ENCODE results near the gene HMOX2.

HMOX2 gene

GRCh38 chr16:4465977-4466779, 10.0 kb upstream of the HMOX2 start:
- DNase-seq (ENCODE audit: low spot score), result no peak

- DNase-seq (ENCODE audit: low spot score), result no peak
These were observed 8.3 kb upstream of the HMOX2 start for GRCh38 chr16:4467916-4468315.

- DNase-seq (ENCODE audit: low spot score), result no peak
These were observed 7.2 kb upstream of the HMOX2 start for GRCh38 chr16:4468972-4469371.

GRCh38 chr16:4471869-4472268, 4.3 kb upstream of the HMOX2 start:
- DNase-seq (ENCODE audit: low spot score), result no peak

GRCh38 chr16:4472880-4473279, 3.3 kb upstream of the HMOX2 start:
- DNase-seq (ENCODE audit: low spot score), result no peak

GRCh38 chr16:4474192-4474961, 1.8 kb upstream of the HMOX2 start, which contains the start of gene NMRAL1:
NMRAL1 (minus strand) TSS chr16:4474625; CDS start chr16:4474132, 493 bp downstream.
- peak; percentile 70 for DNase-seq (ENCODE audit: low spot score)

- DNase-seq (ENCODE audit: low spot score), result peak; percentile 53
These were observed 1.8 kb downstream of the HMOX2 start for GRCh38 chr16:4477966-4478365.

GRCh38 chr16:4481526-4481925, 5.3 kb downstream of the HMOX2 start:
- DNase-seq (ENCODE audit: low spot score), result no peak

- DNase-seq (ENCODE audit: low spot score), result no peak
These were observed 5.8 kb downstream of the HMOX2 start for GRCh38 chr16:4481963-4482362.

GRCh38 chr16:4486126-4486893, 10.1 kb downstream of the HMOX2 start:
- DNase-seq (ENCODE audit: low spot score), result no peak

GRCh38 chr16:4487955-4488498, 11.8 kb downstream of the HMOX2 start:
- DNase-seq (ENCODE audit: low spot score), result no peak

GRCh38 chr16:4488499-4488967, 12.3 kb downstream of the HMOX2 start:
- no peak for DNase-seq (ENCODE audit: low spot score)

GRCh38 chr16:4489030-4489429, 12.8 kb downstream of the HMOX2 start:
- no peak for DNase-seq (ENCODE audit: low spot score)

GRCh38 chr16:4491898-4492297, 15.7 kb downstream of the HMOX2 start:
- no peak for DNase-seq (ENCODE audit: low spot score)

GRCh38 chr16:4494746-4495490, 18.7 kb downstream of the HMOX2 start:
- DNase-seq (ENCODE audit: low spot score), result no peak

- DNase-seq (ENCODE audit: low spot score), result no peak
These were observed 19.6 kb downstream of the HMOX2 start for GRCh38 chr16:4495766-4496165.

GRCh38 chr16:4496305-4496704, 20.1 kb downstream of the HMOX2 start:
- no peak for DNase-seq (ENCODE audit: low spot score)

- DNase-seq (ENCODE audit: low spot score), result no peak
These were observed 22.5 kb downstream of the HMOX2 start for GRCh38 chr16:4498546-4499195.

GRCh38 chr16:4499196-4499555, 23.0 kb downstream of the HMOX2 start:
- DNase-seq (ENCODE audit: low spot score), result no peak

GRCh38 chr16:4500272-4500671, 24.1 kb downstream of the HMOX2 start:
- peak; percentile 78 for DNase-seq (ENCODE audit: low spot score)

- DNase-seq (ENCODE audit: low spot score), result peak; percentile 78
These were observed 24.9 kb downstream of the HMOX2 start for GRCh38 chr16:4501071-4501478.

All from globus pallidus (tissue), 1 donor.